Esophagus mucosa (tissue), 1 donor: ENCODE data around the gene ARHGAP23. TPM values are rescaled to one million over a fixed set of nuclear protein-coding genes. Genes with fewer than 3 reads are reported as not detected.
"Not testable (repeated sequence)": the region's sequence is repeated elsewhere in the genome, so short reads cannot be mapped to it uniquely, and the experiment has no call there.

Source experiments
- ATAC-seq: fragments of 200-7000 bp; cut with Tn5 transposase; one replicate; pipeline ENCODE4 v1.9.1; 2020
- total RNA-seq: library from RNA; stranded (reverse); gene quantifications from one replicate; pipeline ENCODE4 v1.2.4, GENCODE V29; 2023
- donor health status: DM: yes; HTN: yes; CAD: no.

ARHGAP23 gene
- total RNA-seq, 1 donor from 2014 or later: 148 TPM

GRCh38 chr17:38530856-38531255, 102.6 kb downstream of the ARHGAP23 start:
- not testable (repeated sequence) for ATAC-seq

GRCh38 chr17:38531761-38532160, 103.5 kb downstream of the ARHGAP23 start:
- not testable (repeated sequence) for ATAC-seq

- ATAC-seq: peak; percentile 26
These were observed 104.2 kb downstream of the ARHGAP23 start for GRCh38 chr17:38532451-38532850.

- ATAC-seq: no peak
These were observed 105.0 kb downstream of the ARHGAP23 start for GRCh38 chr17:38533241-38533640.

GRCh38 chr17:38533866-38534497, 105.7 kb downstream of the ARHGAP23 start:
- peak; percentile 26 for ATAC-seq

- peak; percentile 11 for ATAC-seq
These were observed 106.2 kb downstream of the ARHGAP23 start for GRCh38 chr17:38534498-38534885.

- ATAC-seq: peak; percentile 5
These were observed 107.6 kb downstream of the ARHGAP23 start for GRCh38 chr17:38535886-38536285.

GRCh38 chr17:38536661-38537060, 108.4 kb downstream of the ARHGAP23 start:
- ATAC-seq: no peak

GRCh38 chr17:38538906-38539305, 110.6 kb downstream of the ARHGAP23 start:
- no peak for ATAC-seq

- ATAC-seq: no peak
These were observed 111.1 kb downstream of the ARHGAP23 start for GRCh38 chr17:38539386-38539785.

- no peak for ATAC-seq
These were observed 112.3 kb downstream of the ARHGAP23 start for GRCh38 chr17:38540514-38541045.

GRCh38 chr17:38541281-38541680, 113.0 kb downstream of the ARHGAP23 start:
- ATAC-seq: no peak

GRCh38 chr17:38542286-38542685, 114.0 kb downstream of the ARHGAP23 start:
- no peak for ATAC-seq

GRCh38 chr17:38543403-38544174, 115.3 kb downstream of the ARHGAP23 start:
- ATAC-seq: no peak

GRCh38 chr17:38544175-38544838, 116.0 kb downstream of the ARHGAP23 start:
- peak; percentile 10 for ATAC-seq

- ATAC-seq: no peak
These were observed 116.6 kb downstream of the ARHGAP23 start for GRCh38 chr17:38544839-38545209.

GRCh38 chr17:38545531-38546225, 117.4 kb downstream of the ARHGAP23 start:
- ATAC-seq: peak; percentile 25

- ATAC-seq: no peak
These were observed 118.1 kb downstream of the ARHGAP23 start for GRCh38 chr17:38546396-38546795.

- ATAC-seq: no peak
These were observed 119.2 kb downstream of the ARHGAP23 start for GRCh38 chr17:38547444-38547843.

GRCh38 chr17:38549285-38549684, 121.0 kb downstream of the ARHGAP23 start:
- no peak for ATAC-seq

- peak; percentile 85 for ATAC-seq
These were observed 122.4 kb downstream of the ARHGAP23 start for GRCh38 chr17:38550661-38551060.

GRCh38 chr17:38551121-38551520, 122.9 kb downstream of the ARHGAP23 start:
- no peak for ATAC-seq

- no peak for ATAC-seq
These were observed 124.1 kb downstream of the ARHGAP23 start for GRCh38 chr17:38552343-38552742.
